Measurements from ENCODE around the gene SF3B4.
A peak's percentile ranks its signal among the peaks of the same experiment; 100 is the strongest.

SF3B4 gene

DNA sequence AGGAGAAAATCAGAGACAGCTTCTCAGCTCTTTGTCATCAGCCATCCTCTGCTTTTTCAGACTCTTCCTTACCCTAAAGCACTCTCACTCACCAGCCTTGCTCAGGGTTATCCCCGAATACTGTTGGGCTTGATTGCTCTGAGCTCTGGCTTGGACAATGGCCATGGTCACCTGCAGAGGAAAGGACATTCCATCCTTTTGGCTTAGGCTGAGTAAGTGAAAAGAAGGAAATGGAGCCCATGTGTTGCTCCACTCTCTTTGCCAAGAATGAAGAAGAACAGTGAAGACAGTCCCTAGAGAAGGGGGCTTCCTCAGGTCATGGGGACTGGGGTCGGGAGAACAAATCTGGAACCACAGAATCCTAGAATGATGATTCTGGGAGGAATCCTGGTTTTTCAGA is 6.8 kb upstream of the SF3B4 start:
- TF ChIP-seq, protein P1, sequence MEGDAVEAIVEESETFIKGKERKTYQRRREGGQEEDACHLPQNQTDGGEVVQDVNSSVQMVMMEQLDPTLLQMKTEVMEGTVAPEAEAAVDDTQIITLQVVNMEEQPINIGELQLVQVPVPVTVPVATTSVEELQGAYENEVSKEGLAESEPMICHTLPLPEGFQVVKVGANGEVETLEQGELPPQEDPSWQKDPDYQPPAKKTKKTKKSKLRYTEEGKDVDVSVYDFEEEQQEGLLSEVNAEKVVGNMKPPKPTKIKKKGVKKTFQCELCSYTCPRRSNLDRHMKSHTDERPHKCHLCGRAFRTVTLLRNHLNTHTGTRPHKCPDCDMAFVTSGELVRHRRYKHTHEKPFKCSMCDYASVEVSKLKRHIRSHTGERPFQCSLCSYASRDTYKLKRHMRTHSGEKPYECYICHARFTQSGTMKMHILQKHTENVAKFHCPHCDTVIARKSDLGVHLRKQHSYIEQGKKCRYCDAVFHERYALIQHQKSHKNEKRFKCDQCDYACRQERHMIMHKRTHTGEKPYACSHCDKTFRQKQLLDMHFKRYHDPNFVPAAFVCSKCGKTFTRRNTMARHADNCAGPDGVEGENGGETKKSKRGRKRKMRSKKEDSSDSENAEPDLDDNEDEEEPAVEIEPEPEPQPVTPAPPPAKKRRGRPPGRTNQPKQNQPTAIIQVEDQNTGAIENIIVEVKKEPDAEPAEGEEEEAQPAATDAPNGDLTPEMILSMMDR (IDR thresholded peaks at IDR 0.05; ENCODE audit: low read depth, low read length), result no peak
- H3K4me3 ChIP-seq (replicated peaks in 1 of 2; ENCODE audit: low read depth in 2 of 2, low read length in 2 of 2), result no peak overlapping the region
- no peak for DNase-seq (ENCODE audit: low read depth in 2 of 2)

GRCh38 chr1:149933208-149933607 is 5.6 kb upstream of the SF3B4 start:
- no peak for DNase-seq (ENCODE audit: low read depth in 2 of 2)
- H3K4me3 ChIP-seq (replicated peaks in 1 of 2; ENCODE audit: low read depth in 2 of 2, low read length in 2 of 2), result no peak overlapping the region
- TF ChIP-seq, protein P1 (IDR thresholded peaks at IDR 0.05; ENCODE audit: low read depth, low read length), result no peak

- H3K4me3 ChIP-seq (replicated peaks in 1 of 2; ENCODE audit: low read depth in 2 of 2, low read length in 2 of 2), result no peak overlapping the region
- TF ChIP-seq, protein P1 (IDR thresholded peaks at IDR 0.05; ENCODE audit: low read depth, low read length), result no peak
- DNase-seq (ENCODE audit: low read depth in 2 of 2), result no peak
Measured at GRCh38 chr1:149932474-149932873, 4.9 kb upstream of the SF3B4 start.

GRCh38 chr1:149931212-149931790 is 3.7 kb upstream of the SF3B4 start:
- peak overlapping the region in 1 of 2 donors; percentile 37 for H3K4me3 ChIP-seq (replicated peaks in 1 of 2; ENCODE audit: low read depth in 2 of 2, low read length in 2 of 2)
- peak; percentile 32 to 77 for DNase-seq (ENCODE audit: low read depth in 2 of 2)
- TF ChIP-seq, protein P1 (IDR thresholded peaks at IDR 0.05; ENCODE audit: low read depth, low read length), result no peak

GRCh38 chr1:149929856-149930255 is 2.3 kb upstream of the SF3B4 start:
- no peak overlapping the region for H3K4me3 ChIP-seq (replicated peaks in 1 of 2; ENCODE audit: low read depth in 2 of 2, low read length in 2 of 2)
- no peak for DNase-seq (ENCODE audit: low read depth in 2 of 2)

GRCh38 chr1:149928401-149928724 is 760 bp upstream of the SF3B4 start:
- peak overlapping the region; percentile 70 to 76 for H3K4me3 ChIP-seq (replicated peaks in 1 of 2; ENCODE audit: low read depth in 2 of 2, low read length in 2 of 2)
- no peak for DNase-seq (ENCODE audit: low read depth in 2 of 2)
- TF ChIP-seq, protein P1 (IDR thresholded peaks at IDR 0.05; ENCODE audit: low read depth, low read length), result no peak

More at GRCh38 chr1:149929856-149930255, 2.3 kb upstream of the SF3B4 start:
- TF ChIP-seq, protein P1 (IDR thresholded peaks at IDR 0.05; ENCODE audit: low read depth, low read length), result no peak

GRCh38 chr1:149927056-149927562 is 494 bp downstream of the SF3B4 start:
- peak overlapping the region; percentile 70 to 76 for H3K4me3 ChIP-seq (replicated peaks in 1 of 2; ENCODE audit: low read depth in 2 of 2, low read length in 2 of 2)
- TF ChIP-seq, protein P1 (IDR thresholded peaks at IDR 0.05; ENCODE audit: low read depth, low read length), result no peak
- DNase-seq (ENCODE audit: low read depth in 2 of 2), result peak in 1 of 2 donors; percentile 38

Measured in cardiac fibroblast (primary cell).